NB4 (cell line): ENCODE measurements around the gene QRICH1.

Experiments used
- MYC ChIP-seq: IDR thresholded peaks from 2 replicates; pipeline ENCODE4 v1.6.1; 2011; ENCODE audit warnings: low read depth, low read length
- POLR2A ChIP-seq: IDR thresholded peaks from 2 replicates; pipeline ENCODE4 v1.6.1; 2011; ENCODE audit warnings: mild to moderate bottlenecking; ENCODE audit not compliant: insufficient read length; ENCODE audit errors: extremely low read depth
- TF ChIP-seq, protein P1 (sequence below): IDR thresholded peaks from one replicate; pipeline ENCODE4 v1.5.1; 2012; ENCODE audit warnings: low read depth, low read length

DNA sequence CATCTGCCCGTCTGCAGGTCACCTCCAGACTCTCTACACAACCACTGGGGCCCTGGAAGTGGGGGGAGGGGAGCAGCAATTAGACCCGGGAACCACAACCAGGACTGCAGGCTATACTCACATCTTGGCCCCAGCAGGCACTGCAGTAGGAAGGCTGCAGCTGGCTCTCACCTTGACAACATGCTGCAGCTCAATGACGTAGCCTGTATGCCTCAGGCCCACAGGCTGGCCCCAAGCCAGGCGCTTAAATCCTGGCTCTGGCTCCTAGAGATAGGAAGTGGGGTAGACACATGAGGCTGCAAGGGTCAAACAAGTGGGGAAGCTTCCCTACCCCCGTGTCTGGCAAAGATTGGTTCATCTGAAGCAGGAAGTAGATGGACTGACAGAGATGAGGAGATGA is 4.6 kb upstream of the QRICH1 start:
- TF ChIP-seq, protein P1, sequence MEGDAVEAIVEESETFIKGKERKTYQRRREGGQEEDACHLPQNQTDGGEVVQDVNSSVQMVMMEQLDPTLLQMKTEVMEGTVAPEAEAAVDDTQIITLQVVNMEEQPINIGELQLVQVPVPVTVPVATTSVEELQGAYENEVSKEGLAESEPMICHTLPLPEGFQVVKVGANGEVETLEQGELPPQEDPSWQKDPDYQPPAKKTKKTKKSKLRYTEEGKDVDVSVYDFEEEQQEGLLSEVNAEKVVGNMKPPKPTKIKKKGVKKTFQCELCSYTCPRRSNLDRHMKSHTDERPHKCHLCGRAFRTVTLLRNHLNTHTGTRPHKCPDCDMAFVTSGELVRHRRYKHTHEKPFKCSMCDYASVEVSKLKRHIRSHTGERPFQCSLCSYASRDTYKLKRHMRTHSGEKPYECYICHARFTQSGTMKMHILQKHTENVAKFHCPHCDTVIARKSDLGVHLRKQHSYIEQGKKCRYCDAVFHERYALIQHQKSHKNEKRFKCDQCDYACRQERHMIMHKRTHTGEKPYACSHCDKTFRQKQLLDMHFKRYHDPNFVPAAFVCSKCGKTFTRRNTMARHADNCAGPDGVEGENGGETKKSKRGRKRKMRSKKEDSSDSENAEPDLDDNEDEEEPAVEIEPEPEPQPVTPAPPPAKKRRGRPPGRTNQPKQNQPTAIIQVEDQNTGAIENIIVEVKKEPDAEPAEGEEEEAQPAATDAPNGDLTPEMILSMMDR = no peak
- no peak for TF ChIP-seq POLR2A
- TF ChIP-seq MYC = no peak
